GM12878 (cell line): ENCODE measurements around the gene EXOC1L.

Experiments used
- ATF7 ChIP-seq: fragments of 450-650 bp; IDR thresholded peaks from 2 replicates; pipeline ENCODE4 v1.6.1; 2016; ENCODE audit warnings: low read depth, mild to moderate bottlenecking
- CTCF ChIP-seq, 3 experiments: IDR thresholded peaks in 2 of 3; conservative IDR thresholded peaks in 1 of 3; 2 replicates each; pipeline ENCODE4 v1.5.1; 2011; ENCODE audit warnings: low read depth in 3 of 3, low read length in 3 of 3, mild to moderate bottlenecking in 3 of 3, control low read depth in 2 of 3, moderate library complexity in 2 of 3, inconsistent platforms in 1 of 3, mixed read lengths in 1 of 3; ENCODE audit not compliant: control insufficient read depth in 2 of 3, insufficient read depth in 1 of 3; ENCODE audit errors: extremely low read depth in 1 of 3
- FOXK2 ChIP-seq: fragments of 450-650 bp; IDR thresholded peaks from 2 replicates; pipeline ENCODE4 v1.6.1; 2017; ENCODE audit warnings: mild to moderate bottlenecking, moderate library complexity
- FOXM1 ChIP-seq: IDR thresholded peaks from 2 replicates; pipeline ENCODE4 v1.6.1; 2012; ENCODE audit warnings: low read depth, mild to moderate bottlenecking, inconsistent platforms, low read length, moderate library complexity
- NR2C2 ChIP-seq: IDR thresholded peaks from 2 replicates; pipeline ENCODE4 v1.6.1; 2011; ENCODE audit warnings: borderline replicate concordance, low read depth; ENCODE audit not compliant: control insufficient read depth, insufficient read length
- PAX5 ChIP-seq: IDR thresholded peaks from 2 replicates; pipeline ENCODE4 v1.6.1; 2011; ENCODE audit warnings: low read depth, low read length, borderline replicate concordance
- RCOR1 ChIP-seq: conservative IDR thresholded peaks from 2 replicates; pipeline ENCODE4 v1.6.1; 2012; ENCODE audit warnings: low read depth, low read length, improper control_type of control experiment
- SMC3 ChIP-seq: IDR thresholded peaks from 2 replicates; pipeline ENCODE4 v1.6.1; 2011; ENCODE audit warnings: low read length, improper control_type of control experiment, borderline replicate concordance
- SRF ChIP-seq, 2 experiments: IDR thresholded peaks; 2 replicates each; pipeline ENCODE4 v1.6.1; 2011; ENCODE audit warnings: low read depth in 2 of 2, low read length in 2 of 2, mild to moderate bottlenecking in 1 of 2, moderate library complexity in 1 of 2
- ZNF274 ChIP-seq: IDR thresholded peaks from one replicate; pipeline ENCODE4 v1.8.0; 2011; ENCODE audit not compliant: insufficient read length, insufficient read depth

- no peak for TF ChIP-seq PAX5
- TF ChIP-seq NR2C2, result no peak
- no peak for TF ChIP-seq RCOR1
- TF ChIP-seq SMC3, result no peak
- TF ChIP-seq CTCF (IDR thresholded peaks at IDR 0.05 in 2 of 3, conservative IDR thresholded peaks at IDR 0.05 in 1 of 3; ENCODE audit: control insufficient read depth in 2 of 3, extremely low read depth in 1 of 3, insufficient read depth in 1 of 3, low read depth in 3 of 3, low read length in 3 of 3), result no peak
- TF ChIP-seq ATF7, result no peak
- TF ChIP-seq ZNF274, result no peak
- TF ChIP-seq FOXK2, result no peak
- no peak for TF ChIP-seq FOXM1
- TF ChIP-seq SRF (IDR thresholded peaks at IDR 0.05; ENCODE audit: low read depth in 2 of 2, low read length in 2 of 2), result no peak
These were observed 59.6 kb downstream of the EXOC1L start for GRCh38 chr4:55879224-55879623.
